Measurements from ENCODE around the gene AKAP3. TPM values are rescaled to one million over a fixed set of nuclear protein-coding genes. Genes with fewer than 3 reads are reported as not detected.

Gene AKAP3
- total RNA-seq, 1 experiment from 2014 or later = 1.6 TPM

GRCh38 chr12:4595881-4596280 is 53.0 kb downstream of the AKAP3 start:
- BruUV-seq (replicated peaks) = no TSS peak
- ChIA-PET CTCF (no interaction called here), POLR2A (no interaction called here)
- Histone ChIP-seq H3K4me3 (ENCODE audit: low read depth, low read length) (no peak overlapping the region), H3K27me3 (replicated peaks; ENCODE audit: control insufficient read depth, insufficient read depth, low read length) (no peaks in the 10 kb centered on the region), H3K9me3 (no peaks in the 10 kb centered on the region), H3K36me3 (ENCODE audit: control insufficient read depth, insufficient read depth, low read length) (no peaks in the 10 kb centered on the region), H3K4me1 (no peaks in the 10 kb centered on the region)
- intact Hi-C loops (cut with micrococcal nuclease; ENCODE audit: unreplicated experiment) = no loop called here
- DNase-seq = no peak
- Mint-ChIP-seq H3K27ac (ENCODE audit: unreplicated experiment) (no peak overlapping the region), H3K9me3 (ENCODE audit: unreplicated experiment) (no peaks in the 10 kb centered on the region), H3K4me3 (ENCODE audit: unreplicated experiment) (no peak overlapping the region), H3K27me3 (ENCODE audit: insufficient read depth, unreplicated experiment) (peaks cover 26% of the 10 kb centered on the region), H3K4me1 (ENCODE audit: low read depth, unreplicated experiment) (no peaks in the 10 kb centered on the region), H3K36me3 (ENCODE audit: insufficient read depth, unreplicated experiment) (no peaks in the 10 kb centered on the region)
- TF ChIP-seq CTCF (IDR thresholded peaks at IDR 0.05; ENCODE audit: insufficient read depth in 1 of 2, low read depth in 1 of 2, low read length in 1 of 2, severe bottlenecking in 1 of 2, unreplicated experiment in 1 of 2) = no peak

- POLR2A ChIA-PET = no interaction called here
- Mint-ChIP-seq H3K9me3 (ENCODE audit: unreplicated experiment) (no peaks in the 10 kb centered on the region), H3K27me3 (ENCODE audit: insufficient read depth, unreplicated experiment) (peaks cover 33% of the 10 kb centered on the region)
Observed at GRCh38 chr12:4591180-4591687, 57.6 kb downstream of the AKAP3 start.

GRCh38 chr12:4589941-4590340 is 58.9 kb downstream of the AKAP3 start:
- no TSS peak for BruUV-seq (replicated peaks)
- intact Hi-C loops (cut with micrococcal nuclease; ENCODE audit: unreplicated experiment) = no loop called here
- Histone ChIP-seq H3K4me1 (no peaks in the 10 kb centered on the region), H3K9me3 (no peaks in the 10 kb centered on the region), H3K36me3 (ENCODE audit: control insufficient read depth, insufficient read depth, low read length) (no peaks in the 10 kb centered on the region), H3K4me3 (ENCODE audit: low read depth, low read length) (no peak overlapping the region), H3K27me3 (replicated peaks; ENCODE audit: control insufficient read depth, insufficient read depth, low read length) (no peaks in the 10 kb centered on the region)
- TF ChIP-seq CTCF (IDR thresholded peaks at IDR 0.05; ENCODE audit: insufficient read depth in 1 of 2, low read depth in 1 of 2, low read length in 1 of 2, severe bottlenecking in 1 of 2, unreplicated experiment in 1 of 2) = no peak
- DNase-seq = no peak
- H3K4me3 Mint-ChIP-seq (ENCODE audit: unreplicated experiment) = no peak overlapping the region
- H3K27ac Mint-ChIP-seq (ENCODE audit: unreplicated experiment) = no peak overlapping the region
- CTCF ChIA-PET = no interaction called here
- peaks cover 30% of the 10 kb centered on the region for H3K27me3 Mint-ChIP-seq (ENCODE audit: insufficient read depth, unreplicated experiment)
- H3K4me1 Mint-ChIP-seq (ENCODE audit: low read depth, unreplicated experiment) = no peaks in the 10 kb centered on the region
- POLR2A ChIA-PET = no interaction called here
- no peaks in the 10 kb centered on the region for H3K36me3 Mint-ChIP-seq (ENCODE audit: insufficient read depth, unreplicated experiment)
- H3K9me3 Mint-ChIP-seq (ENCODE audit: unreplicated experiment) = no peaks in the 10 kb centered on the region

More at GRCh38 chr12:4591180-4591687, 57.6 kb downstream of the AKAP3 start:
- intact Hi-C loops (cut with micrococcal nuclease; ENCODE audit: unreplicated experiment) = no loop called here
- no peak overlapping the region for H3K4me3 ChIP-seq (ENCODE audit: low read depth, low read length)
- CTCF ChIA-PET = interaction anchor here (1.6 kb wide), 1 partner anchor 13 kb away, joined by 4 read pairs; no protein-coding TSS in a partner anchor
- no peak for DNase-seq
- BruUV-seq (replicated peaks) = no TSS peak
- no peaks in the 10 kb centered on the region for H3K4me1 ChIP-seq
- TF ChIP-seq CTCF (IDR thresholded peaks at IDR 0.05; ENCODE audit: insufficient read depth in 1 of 2, low read depth in 1 of 2, low read length in 1 of 2, severe bottlenecking in 1 of 2, unreplicated experiment in 1 of 2) = no peak
- H3K36me3 Mint-ChIP-seq (ENCODE audit: insufficient read depth, unreplicated experiment) = no peaks in the 10 kb centered on the region
- H3K4me3 Mint-ChIP-seq (ENCODE audit: unreplicated experiment) = no peak overlapping the region
- H3K27ac Mint-ChIP-seq (ENCODE audit: unreplicated experiment) = no peak overlapping the region
- H3K4me1 Mint-ChIP-seq (ENCODE audit: low read depth, unreplicated experiment) = no peaks in the 10 kb centered on the region
- H3K27me3 ChIP-seq (replicated peaks; ENCODE audit: control insufficient read depth, insufficient read depth, low read length) = no peaks in the 10 kb centered on the region
- no peaks in the 10 kb centered on the region for H3K36me3 ChIP-seq (ENCODE audit: control insufficient read depth, insufficient read depth, low read length)
- H3K9me3 ChIP-seq = no peaks in the 10 kb centered on the region
